Trophoblast cell (in vitro differentiated cells and primary cell): ENCODE data around the gene PLEKHA5.
"Not testable (repeated sequence)": the region's sequence is repeated elsewhere in the genome, so short reads cannot be mapped to it uniquely, and the experiment has no call there.

Experiments
- DNase-seq, 2 donors: peaks; one replicate each; pipeline ENCODE4 v3.0.0-alpha.2; 2016
- H2AFZ ChIP-seq: 2 replicates; pipeline ENCODE4 v1.6.1; 2013; ENCODE audit warnings: low read length, moderate library complexity, mild to moderate bottlenecking; ENCODE audit not compliant: insufficient read depth, poor library complexity
- H2AK5ac ChIP-seq: 2 replicates; pipeline ENCODE4 v1.6.1; 2013; ENCODE audit warnings: mild to moderate bottlenecking, low read length
- H2BK120ac ChIP-seq: 2 replicates; pipeline ENCODE4 v1.6.1; 2013; ENCODE audit warnings: low read length, mild to moderate bottlenecking, moderate library complexity; ENCODE audit not compliant: insufficient read depth, poor library complexity
- H2BK12ac ChIP-seq: 2 replicates; pipeline ENCODE4 v1.6.1; 2013; ENCODE audit warnings: mild to moderate bottlenecking, low read length, moderate library complexity
- H2BK5ac ChIP-seq: 2 replicates; pipeline ENCODE4 v1.6.1; 2013; ENCODE audit warnings: low read length, low read depth, moderate library complexity, mild to moderate bottlenecking; ENCODE audit not compliant: poor library complexity
- H3K14ac ChIP-seq: 2 replicates; pipeline ENCODE4 v1.6.1; 2013; ENCODE audit warnings: mild to moderate bottlenecking, low read length
- H3K18ac ChIP-seq: 2 replicates; pipeline ENCODE4 v1.6.1; 2013; ENCODE audit warnings: mild to moderate bottlenecking, low read length
- H3K23ac ChIP-seq: 2 replicates; pipeline ENCODE4 v1.6.1; 2013; ENCODE audit warnings: low read length
- H3K27ac ChIP-seq: 2 replicates; pipeline ENCODE4 v1.5.1; 2013; ENCODE audit warnings: low read depth, mild to moderate bottlenecking, inconsistent platforms, low read length, moderate library complexity
- H3K27me3 ChIP-seq: 2 replicates; pipeline ENCODE4 v1.6.1; 2013; ENCODE audit warnings: inconsistent platforms, mild to moderate bottlenecking, low read length, moderate library complexity; ENCODE audit not compliant: insufficient read depth
- H3K36me3 ChIP-seq, 2 experiments: 1 replicate in 1 of 2; 2 replicates in 1 of 2; pipeline ENCODE4 v1.6.1; 2013; ENCODE audit warnings: low read length in 2 of 2, mild to moderate bottlenecking in 2 of 2, moderate library complexity in 1 of 2; ENCODE audit not compliant: insufficient read depth in 2 of 2, control insufficient read depth in 1 of 2
- H3K4ac ChIP-seq: 2 replicates; pipeline ENCODE4 v1.6.1; 2013; ENCODE audit warnings: low read depth, mild to moderate bottlenecking, low read length, moderate library complexity
- H3K4me1 ChIP-seq, 2 experiments: 1 replicate in 1 of 2; 2 replicates in 1 of 2; pipeline ENCODE4 v1.6.1; 2013; ENCODE audit warnings: low read length in 2 of 2, mild to moderate bottlenecking in 2 of 2, moderate library complexity in 1 of 2; ENCODE audit not compliant: insufficient read depth in 2 of 2, control insufficient read depth in 1 of 2
- H3K4me2 ChIP-seq: 2 replicates; pipeline ENCODE4 v1.6.1; 2013; ENCODE audit warnings: inconsistent platforms, mild to moderate bottlenecking, low read length, moderate library complexity
- H3K4me3 ChIP-seq: 2 replicates; pipeline ENCODE4 v1.5.1; 2013; ENCODE audit warnings: mild to moderate bottlenecking, low read depth, low read length, inconsistent platforms
- H3K79me1 ChIP-seq: one replicate; pipeline ENCODE4 v1.6.1; 2013; ENCODE audit warnings: low read length
- H3K79me2 ChIP-seq: 2 replicates; pipeline ENCODE4 v1.6.1; 2013; ENCODE audit warnings: low read length, mild to moderate bottlenecking; ENCODE audit not compliant: control insufficient read depth, insufficient read depth, poor library complexity
- H3K9ac ChIP-seq: 2 replicates; pipeline ENCODE4 v1.6.1; 2013; ENCODE audit warnings: mild to moderate bottlenecking, low read length
- H3K9me3 ChIP-seq: 2 replicates; pipeline ENCODE4 v1.6.1; 2013; ENCODE audit warnings: low read depth, mild to moderate bottlenecking, control low read depth, inconsistent platforms, low read length; ENCODE audit not compliant: insufficient read depth
- H4K12ac ChIP-seq: 2 replicates; pipeline ENCODE4 v1.6.1; 2013; ENCODE audit warnings: low read depth, mild to moderate bottlenecking, low read length, moderate library complexity
- H4K8ac ChIP-seq: 2 replicates; pipeline ENCODE4 v1.6.1; 2013; ENCODE audit warnings: low read depth, mild to moderate bottlenecking, low read length, moderate library complexity
- H4K91ac ChIP-seq: one replicate; pipeline ENCODE4 v1.6.1; 2013; ENCODE audit warnings: low read depth, mild to moderate bottlenecking, low read length, moderate library complexity
- WGBS: extraction: QIAGEN DNeasy Blood & Tissue Kit; methylation state at CpG from one replicate; pipeline ENCODE4 v1.1.7; 2013; ENCODE audit warnings: missing lambda C conversion rate; ENCODE audit not compliant: insufficient read length, insufficient coverage; ENCODE audit errors: extremely low coverage; 5-methylcytosine and 5-hydroxymethylcytosine counted together

Gene PLEKHA5

GRCh38 chr12:19305621-19306020 is 176.1 kb downstream of the PLEKHA5 start:
- not testable (repeated sequence) for H3K23ac ChIP-seq, H3K14ac ChIP-seq, H3K36me3 ChIP-seq, H2BK5ac ChIP-seq, H2BK12ac ChIP-seq, H3K4me1 ChIP-seq, H3K27ac ChIP-seq, H3K4me2 ChIP-seq, H4K12ac ChIP-seq, H2BK120ac ChIP-seq, H2AFZ ChIP-seq, H3K9me3 ChIP-seq, H3K27me3 ChIP-seq, H4K91ac ChIP-seq, H3K4me3 ChIP-seq, H2AK5ac ChIP-seq, H3K18ac ChIP-seq, H3K9ac ChIP-seq, H4K8ac ChIP-seq, H3K79me1 ChIP-seq, H3K79me2 ChIP-seq, H3K4ac ChIP-seq
- no CpG with 5 or more reads among the region's 14 CpGs for WGBS
- DNase-seq: peak; percentile 77 to 80

GRCh38 chr12:19306366-19306765 is 176.8 kb downstream of the PLEKHA5 start:
- Histone ChIP-seq H3K4me3 (no peak overlapping the region), H3K4ac (no peak overlapping the region), H3K27ac (no peak overlapping the region), H4K91ac (no peak overlapping the region), H2BK120ac (no peak overlapping the region), H3K36me3 (peaks cover 8 to 9% of the 10 kb centered on the region in 2 experiments), H3K9me3 (peaks cover 6% of the 10 kb centered on the region), H3K79me2 (no peaks in the 10 kb centered on the region), H3K14ac (no peak overlapping the region), H2BK12ac (no peak overlapping the region), H4K12ac (no peak overlapping the region), H3K27me3 (no peaks in the 10 kb centered on the region), H3K4me1 (no peaks in the 10 kb centered on the region), H3K9ac (no peak overlapping the region), H2AK5ac (no peak overlapping the region), H2AFZ (no peak overlapping the region), H3K4me2 (no peak overlapping the region), H3K18ac (no peak overlapping the region), H2BK5ac (no peak overlapping the region), H4K8ac (no peak overlapping the region), H3K23ac (no peak overlapping the region), H3K79me1 (no peaks in the 10 kb centered on the region)
- peak; percentile 97 to 98 for DNase-seq
- WGBS: no CpG with 5 or more reads among the region's 35 CpGs

- H3K4me2 ChIP-seq: no peak overlapping the region
- no peak overlapping the region for H3K4ac ChIP-seq
- H3K27me3 ChIP-seq: no peaks in the 10 kb centered on the region
- DNase-seq: no peak
- no peak overlapping the region for H2BK12ac ChIP-seq
- H2AFZ ChIP-seq: no peak overlapping the region
- H3K36me3 ChIP-seq: peaks cover 7 to 9% of the 10 kb centered on the region in 2 experiments
- no peak overlapping the region for H4K12ac ChIP-seq
- peaks cover 6% of the 10 kb centered on the region for H3K9me3 ChIP-seq
- H3K4me1 ChIP-seq: no peaks in the 10 kb centered on the region
- H3K4me3 ChIP-seq: no peak overlapping the region
- no peak overlapping the region for H3K9ac ChIP-seq
- no peaks in the 10 kb centered on the region for H3K79me2 ChIP-seq
- no peak overlapping the region for H4K8ac ChIP-seq
- H2AK5ac ChIP-seq: no peak overlapping the region
- H2BK120ac ChIP-seq: no peak overlapping the region
- H3K23ac ChIP-seq: no peak overlapping the region
- no CpG with 5 or more reads among the region's 6 CpGs for whole genome bisulfite sequencing
- H3K27ac ChIP-seq: no peak overlapping the region
- no peaks in the 10 kb centered on the region for H3K79me1 ChIP-seq
- no peak overlapping the region for H3K14ac ChIP-seq
- H3K18ac ChIP-seq: no peak overlapping the region
- no peak overlapping the region for H2BK5ac ChIP-seq
- H4K91ac ChIP-seq: no peak overlapping the region
Measured at GRCh38 chr12:19307451-19307850, 177.9 kb downstream of the PLEKHA5 start.

GRCh38 chr12:19311165-19311564 is 181.6 kb downstream of the PLEKHA5 start:
- H3K27me3 ChIP-seq: no peaks in the 10 kb centered on the region
- no CpG with 5 or more reads among the region's 3 CpGs for WGBS

More at GRCh38 chr12:19311165-19311564, 181.6 kb downstream of the PLEKHA5 start:
- DNase-seq: no peak
- H4K8ac ChIP-seq: no peak overlapping the region
- H3K23ac ChIP-seq: no peak overlapping the region
- H2AK5ac ChIP-seq: no peak overlapping the region
- no peak overlapping the region for H3K4me3 ChIP-seq
- H4K12ac ChIP-seq: no peak overlapping the region
- no peak overlapping the region for H3K4ac ChIP-seq
- H3K4me2 ChIP-seq: no peak overlapping the region
- H4K91ac ChIP-seq: no peak overlapping the region
- no peak overlapping the region for H3K18ac ChIP-seq
- H2AFZ ChIP-seq: no peak overlapping the region
- peaks cover 3% of the 10 kb centered on the region for H3K9me3 ChIP-seq
- H3K14ac ChIP-seq: no peak overlapping the region
- no peak overlapping the region for H2BK12ac ChIP-seq
- H2BK120ac ChIP-seq: no peak overlapping the region
- H3K79me1 ChIP-seq: no peaks in the 10 kb centered on the region
- no peak overlapping the region for H3K9ac ChIP-seq
- H3K4me1 ChIP-seq: no peaks in the 10 kb centered on the region
- peaks cover 6 to 8% of the 10 kb centered on the region in 2 experiments for H3K36me3 ChIP-seq
- H3K27ac ChIP-seq: no peak overlapping the region
- no peaks in the 10 kb centered on the region for H3K79me2 ChIP-seq
- no peak overlapping the region for H2BK5ac ChIP-seq
